CD4-positive, alpha-beta T cell treated with Interleukin-4 for 1 hour (primary cell): ENCODE measurements around the gene RORC.

Experiments
- DNase-seq, 2 donors: peaks; one replicate each; pipeline ENCODE4 v3.0.0-alpha.2; 2020 to 2022

The RORC gene

DNA sequence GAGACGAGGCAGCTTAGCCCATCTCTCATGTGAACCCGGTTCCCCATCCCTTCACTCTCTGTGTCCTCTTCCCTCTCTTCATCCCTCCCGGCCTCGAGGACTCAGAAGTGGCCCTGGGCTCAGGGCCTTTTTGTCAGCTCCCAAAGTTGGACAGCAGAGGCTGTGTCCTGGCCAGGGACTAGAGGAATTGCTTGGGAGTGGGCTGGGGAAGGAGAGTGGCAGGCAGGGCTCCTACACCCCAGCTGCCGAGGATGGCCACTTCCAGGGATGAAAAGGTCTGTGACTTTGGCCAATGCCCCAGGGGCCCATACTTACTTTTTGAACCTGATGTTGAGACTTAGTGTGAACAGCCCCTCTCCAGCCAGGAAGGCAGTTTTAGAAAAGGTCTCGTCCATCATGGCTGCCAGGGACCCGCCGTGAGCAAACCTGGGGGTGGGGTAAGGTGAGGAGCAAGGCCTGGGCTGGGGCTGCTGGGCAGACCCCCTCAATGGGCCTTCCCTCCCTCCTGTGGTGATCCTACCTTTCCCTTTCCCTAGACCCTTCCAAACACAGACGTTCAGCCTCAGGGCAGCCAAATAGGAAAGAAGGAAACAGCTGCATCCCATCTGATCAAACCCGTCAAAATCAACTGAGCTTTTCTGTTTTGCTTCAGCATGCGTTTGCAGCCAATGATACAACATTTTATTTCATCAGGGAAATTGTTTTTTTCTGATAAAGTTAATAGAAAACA lies 16.4 kb upstream of the RORC start:
- DNase-seq = no peak

- DNase-seq = no peak
These were observed 15.2 kb upstream of the RORC start for GRCh38 chr1:151846686-151847237.

DNA sequence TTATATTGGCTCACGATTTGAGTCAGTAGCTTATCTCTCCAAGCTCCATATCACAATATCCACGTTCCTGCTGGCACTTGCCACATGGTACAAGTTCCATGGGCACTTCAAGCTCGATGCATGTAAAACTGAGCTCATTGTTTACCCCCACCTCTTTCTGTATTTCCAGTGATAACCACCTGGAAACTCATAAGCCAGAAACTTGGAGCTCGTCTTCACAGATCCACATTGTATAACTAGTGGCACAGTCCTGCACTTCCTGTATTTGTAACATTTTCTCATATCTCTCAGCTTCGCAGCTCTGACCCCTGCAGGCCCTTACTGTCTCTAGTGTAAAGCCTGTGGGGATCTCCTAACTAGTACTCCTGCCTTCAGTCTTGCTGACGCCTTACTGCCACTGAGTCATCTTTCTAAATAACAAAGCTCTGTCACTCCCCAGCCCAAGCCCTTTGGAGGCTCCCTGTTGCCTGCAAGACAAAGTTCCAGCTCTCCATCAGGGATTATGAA lies 14.5 kb upstream of the RORC start:
- DNase-seq = no peak

- no peak for DNase-seq
These were observed 11.8 kb upstream of the RORC start for GRCh38 chr1:151843398-151843797.

DNA sequence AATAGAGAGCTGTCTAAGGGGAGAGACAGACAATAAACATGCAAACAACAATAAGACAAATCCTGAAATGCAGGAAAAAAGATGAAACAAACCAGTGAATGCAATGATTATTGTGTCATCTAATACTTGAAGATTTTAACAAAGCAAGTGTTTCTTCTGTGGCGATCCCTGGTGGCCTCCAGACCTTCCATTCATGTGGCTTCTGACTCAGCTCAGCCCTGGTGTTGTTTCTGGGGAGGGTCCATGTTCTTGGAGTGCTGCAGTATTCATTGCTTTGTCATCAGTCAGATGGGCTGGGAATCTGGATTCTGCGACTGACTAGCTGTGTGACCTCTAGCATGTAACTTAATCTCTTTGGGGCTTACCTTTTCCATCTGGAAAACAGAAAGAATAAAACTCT lies 9.5 kb upstream of the RORC start:
- DNase-seq = no peak

DNA sequence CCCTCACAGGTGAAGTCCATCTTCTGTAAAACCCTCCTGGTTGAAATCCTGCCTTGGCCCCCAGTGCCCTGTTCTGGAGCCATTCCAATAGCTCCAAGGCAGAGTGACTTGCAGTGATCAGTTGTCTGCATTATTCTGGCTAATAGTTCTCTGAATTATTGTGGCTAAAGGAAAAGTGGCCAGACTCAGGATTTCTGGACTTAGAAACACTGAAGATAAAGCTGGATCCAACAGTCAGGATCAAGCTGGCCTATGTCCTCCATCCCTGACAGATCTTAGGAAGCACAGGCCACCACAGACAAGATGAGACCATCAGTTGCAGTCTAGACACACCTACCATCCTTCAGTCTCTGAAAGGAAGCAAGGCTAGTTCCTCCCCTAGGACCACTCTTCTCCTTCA lies 8.8 kb upstream of the RORC start:
- DNase-seq = no peak

DNA sequence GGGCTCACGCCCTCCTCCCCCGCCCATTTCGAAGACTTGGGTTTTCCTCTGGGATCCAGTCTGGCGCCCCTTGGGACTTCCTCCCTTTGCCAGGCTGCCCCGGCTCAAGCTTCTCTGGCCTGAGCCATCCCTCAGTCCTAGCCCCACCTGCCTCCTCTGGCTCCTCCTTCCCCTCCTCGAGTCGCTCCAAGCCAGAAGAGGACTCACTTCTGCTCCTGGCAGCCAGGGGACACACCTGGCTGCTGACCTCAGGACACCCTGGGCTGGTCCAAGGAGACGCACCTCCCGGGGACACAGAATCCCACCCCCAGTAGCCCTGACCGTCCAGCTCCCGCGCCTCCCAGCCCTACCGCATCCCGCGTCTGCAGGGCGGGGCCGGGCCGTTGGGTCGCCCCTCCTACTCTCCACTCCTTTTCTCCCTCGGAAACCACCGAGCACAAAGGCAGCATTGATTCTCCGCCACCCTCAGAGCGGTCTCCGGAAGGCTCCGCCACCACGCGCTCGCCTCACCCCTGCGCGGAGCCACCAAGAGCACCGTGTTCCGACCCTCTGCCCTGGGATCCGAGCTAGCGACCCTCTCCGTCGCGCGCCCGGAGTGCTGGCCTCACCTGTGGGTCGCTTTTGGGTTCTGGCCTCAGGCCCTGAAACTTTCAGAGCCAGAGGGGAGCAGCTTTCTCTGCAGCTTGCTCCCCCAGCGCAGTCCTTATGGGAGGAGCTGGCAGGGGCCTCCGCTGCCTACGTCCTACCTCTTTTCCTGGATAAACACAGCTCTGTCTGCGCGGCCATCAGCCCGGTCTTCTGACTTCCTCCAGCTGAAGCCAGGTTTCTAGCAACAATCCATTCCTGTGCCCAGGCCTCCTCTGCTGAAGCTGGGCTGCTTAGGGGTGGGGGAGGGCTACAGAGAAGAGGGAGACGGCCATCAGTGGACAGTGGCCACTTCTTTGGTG lies 8.1 kb upstream of the RORC start, which contains the start of gene C2CD4D:
Gene C2CD4D, minus strand, starts transcription at position 364 of the 947 bp plus-strand sequence. CDS start 831 bp downstream, outside the sequence.
- DNase-seq = peak; percentile 73 to 83

- DNase-seq = no peak
These were observed 7.4 kb upstream of the RORC start for GRCh38 chr1:151839082-151839412.

DNA sequence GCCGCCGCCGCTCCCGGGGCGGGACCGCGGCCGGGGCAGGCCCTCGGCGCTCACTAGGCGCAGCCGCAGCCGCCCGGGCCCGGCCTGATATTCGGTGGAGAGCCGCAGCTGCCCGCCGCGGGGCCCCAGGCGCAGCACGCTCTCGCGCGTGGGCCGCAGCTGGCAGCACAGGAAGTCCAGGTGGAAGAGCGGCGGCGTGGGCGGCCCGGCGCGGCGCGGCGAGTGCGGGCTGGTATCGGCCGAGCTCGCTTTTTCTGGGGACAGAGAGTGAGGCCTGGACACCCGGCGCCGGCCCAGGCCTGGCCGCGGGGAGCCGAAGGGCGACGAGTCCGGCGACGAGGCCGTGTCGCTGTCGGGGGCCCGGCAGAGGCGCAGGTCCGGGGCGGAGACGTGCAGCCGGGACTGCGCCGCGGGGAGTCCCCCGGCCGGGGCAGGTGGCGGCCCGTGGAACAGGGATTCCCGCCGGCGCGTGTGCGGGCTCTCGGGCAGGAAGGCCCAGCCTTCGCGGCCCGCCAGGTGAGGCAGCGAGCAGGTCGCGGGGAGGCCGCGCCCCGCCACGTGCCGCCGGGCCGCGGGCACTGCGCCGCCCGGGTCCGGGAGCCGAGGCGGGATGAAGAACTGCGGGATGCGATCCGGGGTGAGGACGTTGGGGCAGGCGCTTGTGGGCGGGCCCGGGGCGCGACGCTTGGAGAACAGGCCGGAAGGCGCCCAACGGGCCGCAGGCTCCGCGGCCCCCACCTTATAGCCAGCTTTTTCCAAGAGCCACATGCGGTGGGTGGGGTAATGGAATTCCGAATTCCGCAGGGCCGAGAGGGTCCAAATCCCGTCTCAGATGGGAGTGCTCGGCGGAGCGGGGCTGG lies 6.8 kb upstream of the RORC start:
- DNase-seq = peak in 1 of 2 donors; percentile 41

DNA sequence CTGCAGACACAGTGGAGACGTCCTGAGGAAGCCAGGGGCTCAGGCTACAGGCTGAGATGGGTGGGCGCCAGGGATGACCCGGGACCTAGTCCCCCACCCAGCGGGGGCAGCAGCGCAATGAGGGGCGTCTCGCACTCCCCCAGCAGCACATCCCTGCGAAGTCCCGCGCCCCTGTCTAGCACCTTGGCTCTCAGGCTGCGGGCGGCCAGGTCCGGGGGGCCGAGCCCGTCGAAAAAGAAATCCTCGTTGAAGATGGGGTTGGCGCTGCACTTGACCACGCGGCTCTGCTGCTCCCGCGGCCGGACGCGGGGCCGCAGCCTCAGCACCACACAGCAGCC lies 6.3 kb upstream of the RORC start:
- no peak for DNase-seq

DNA sequence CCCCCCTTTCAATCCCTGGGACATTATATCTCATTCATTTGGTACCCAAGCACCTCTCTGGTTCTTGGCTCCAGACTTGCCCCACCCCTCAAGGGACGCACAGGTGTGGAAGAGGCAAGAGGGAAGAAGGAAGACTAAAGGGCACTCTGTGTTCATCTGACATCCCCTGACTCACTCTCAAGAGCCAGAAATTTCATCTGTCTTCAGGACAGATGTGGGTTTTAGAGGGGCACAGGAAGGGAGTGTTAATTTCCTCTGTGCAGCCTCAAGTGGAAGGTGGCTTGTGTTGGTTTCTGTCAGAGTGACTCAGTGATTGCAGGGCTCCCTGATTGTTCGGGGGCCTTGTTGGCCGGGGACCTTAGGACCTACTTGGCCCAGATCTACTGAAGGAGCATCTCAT lies 5.6 kb upstream of the RORC start:
- DNase-seq = peak in 1 of 2 donors; percentile 45

GRCh38 chr1:151835596-151835995 lies 4.0 kb upstream of the RORC start:
- no peak for DNase-seq

DNA sequence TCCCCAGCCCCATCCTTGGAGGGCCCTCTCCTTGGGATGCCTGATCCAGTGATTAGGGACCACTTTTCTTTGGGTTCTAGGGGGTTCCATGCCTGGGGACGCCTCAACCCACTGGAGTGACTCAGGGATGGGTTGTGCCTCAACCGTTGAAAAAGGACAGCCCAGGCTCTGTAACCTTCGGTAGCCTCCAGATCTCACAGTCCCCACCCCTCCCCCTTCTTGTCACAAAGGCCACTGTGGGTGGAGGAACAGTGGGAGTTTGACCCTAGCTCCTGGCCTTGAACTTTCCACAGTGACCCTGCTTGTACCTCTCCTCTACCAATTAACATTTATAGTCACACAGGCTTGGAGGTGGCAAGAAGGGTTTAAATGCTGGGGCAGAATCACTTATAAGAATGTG lies 2.6 kb upstream of the RORC start:
- DNase-seq = no peak

DNA sequence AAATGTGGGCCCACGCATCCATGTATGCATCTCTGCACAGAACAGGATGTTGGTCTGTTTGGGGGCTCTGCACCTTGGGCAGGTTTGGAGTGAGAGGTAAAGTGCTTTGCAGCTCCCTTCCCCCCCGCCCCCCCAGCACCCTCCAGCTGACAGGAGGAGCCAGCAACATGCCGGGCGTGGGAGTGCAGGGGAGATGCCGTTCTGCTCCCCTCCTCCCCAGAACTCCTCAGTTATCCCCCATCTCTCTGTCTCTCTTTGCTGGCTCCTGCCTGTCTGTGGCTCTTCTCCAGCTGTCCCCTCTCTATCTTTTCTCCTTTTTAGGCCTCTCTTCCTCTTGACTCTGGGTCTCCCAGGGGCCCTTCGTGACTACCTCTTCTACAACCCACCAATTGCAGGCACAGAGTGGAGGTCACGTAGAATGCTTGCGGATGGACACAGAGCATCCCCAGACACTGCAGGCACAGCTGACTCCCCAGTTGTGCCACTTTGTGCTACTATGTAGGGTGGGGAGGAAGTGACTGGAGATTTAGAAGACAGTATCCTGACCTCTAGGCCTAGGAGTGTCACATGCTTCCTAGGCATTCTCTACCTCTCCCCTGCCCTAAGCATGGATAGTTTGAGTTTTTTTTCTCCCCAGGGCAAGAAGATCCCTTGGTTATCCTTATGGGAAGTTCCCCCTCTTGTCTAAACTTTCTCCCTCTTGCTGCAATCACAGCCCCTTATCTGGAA lies 1.7 kb upstream of the RORC start:
- no peak for DNase-seq

- DNase-seq = no peak
These were observed 847 bp upstream of the RORC start for GRCh38 chr1:151832318-151832980.

DNA sequence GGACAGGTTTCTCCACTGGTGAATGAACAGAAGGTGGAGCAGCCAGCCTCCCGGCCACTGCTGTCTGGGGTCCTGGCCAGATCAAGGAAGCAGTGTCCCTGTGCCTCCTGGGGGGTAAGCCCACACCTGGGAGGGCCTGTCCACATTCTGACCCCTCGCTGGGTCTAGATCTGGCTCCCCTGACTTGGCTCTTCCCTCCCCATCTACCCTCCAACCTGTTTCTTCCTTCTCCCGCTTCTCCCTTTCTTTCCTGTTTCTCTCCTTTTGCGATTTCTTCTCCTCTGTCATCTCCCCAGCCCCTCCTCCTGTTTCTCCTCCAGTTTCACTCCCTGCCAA lies 378 bp downstream of the RORC start:
- no peak for DNase-seq

DNA sequence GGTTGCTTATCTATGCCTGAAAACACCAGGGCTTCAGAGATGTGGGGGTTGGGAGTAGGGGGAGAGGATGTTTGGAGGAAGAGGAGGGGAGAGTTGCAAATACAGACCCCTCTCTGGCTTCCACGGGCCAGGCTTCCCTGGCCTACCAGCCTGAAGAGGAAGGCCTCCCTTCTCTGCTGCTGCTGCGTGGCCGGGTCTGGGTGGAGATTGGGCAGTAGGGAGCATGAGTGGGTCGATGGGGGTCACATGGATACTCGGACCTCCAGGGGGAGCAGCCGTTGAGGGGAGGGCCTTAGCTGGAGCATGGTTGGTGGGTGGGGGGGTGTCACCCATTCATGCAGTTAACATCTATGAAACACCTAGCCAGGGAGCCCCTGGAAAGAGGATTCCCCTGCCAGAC lies 1.5 kb downstream of the RORC start:
- DNase-seq = no peak

- no peak for DNase-seq
These were observed 2.1 kb downstream of the RORC start for GRCh38 chr1:151829352-151830046.

DNA sequence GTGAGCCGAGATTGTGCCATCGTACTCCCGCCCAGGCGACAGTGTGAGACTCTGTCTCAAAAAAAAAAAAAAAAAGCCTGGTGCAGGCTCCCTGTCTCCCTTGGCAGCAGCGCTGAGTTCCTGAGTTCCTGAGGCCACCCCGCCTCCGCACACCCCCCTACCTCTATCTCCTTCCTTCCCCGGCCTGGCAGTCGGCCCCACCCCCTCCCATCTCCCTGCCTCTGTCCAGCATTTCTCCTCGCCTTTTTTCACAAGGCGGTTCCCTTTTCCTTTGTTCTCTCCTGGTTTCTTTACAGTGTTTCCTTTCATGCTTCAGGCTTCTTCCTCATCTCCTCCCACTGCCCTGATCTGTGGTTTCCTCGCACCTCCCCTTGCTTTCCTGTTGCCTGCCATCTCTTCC lies 2.7 kb downstream of the RORC start:
- DNase-seq = no peak

GRCh38 chr1:151827853-151828252 lies 3.7 kb downstream of the RORC start:
- no peak for DNase-seq
